Measurements from ENCODE around the gene ZNF318.
A peak's percentile ranks its signal among the peaks of the same experiment; 100 is the strongest.
"Not testable (repeated sequence)": the region's sequence is repeated elsewhere in the genome, so short reads cannot be mapped to it uniquely, and the experiment has no call there.

The ZNF318 gene

GRCh38 chr6:43346243-43346642 lies 23.2 kb downstream of the ZNF318 start:
- H3K27ac ChIP-seq (ENCODE audit: insufficient read depth in 1 of 2, low read depth in 1 of 2, low read length in 2 of 2, poor library complexity in 1 of 2, severe bottlenecking in 2 of 2); H3K4me3 ChIP-seq (ENCODE audit: control insufficient read depth in 1 of 7, extremely low read depth in 1 of 7, insufficient read depth in 4 of 7, low read depth in 2 of 7, low read length in 6 of 7); H3K27me3 ChIP-seq (replicated peaks in 2 of 5; ENCODE audit: control insufficient read depth in 4 of 5, insufficient read depth in 5 of 5, low read length in 4 of 5); DNase-seq; H3K9me3 ChIP-seq (ENCODE audit: control extremely low read depth in 1 of 5, control insufficient read depth in 4 of 5, insufficient read depth in 2 of 5, low read depth in 1 of 5, low read length in 4 of 5); CTCF ChIA-PET; H3K4me1 ChIP-seq (ENCODE audit: control extremely low read depth in 1 of 4, control insufficient read depth in 4 of 4, insufficient read depth in 4 of 4, low read length in 3 of 4): not testable (repeated sequence)
- 96% methylated on average over 5 of the region's 11 CpGs for WGBS (ENCODE audit: insufficient coverage)
- peaks cover 10 to 47% (median 26%) of the 10 kb centered on the region in 4 experiments for H3K36me3 ChIP-seq (ENCODE audit: control insufficient read depth in 4 of 4, insufficient read depth in 4 of 4, low read length in 3 of 4)
- POLR2A ChIA-PET: interaction anchor here (0.6 kb wide), 1 partner anchor 1422 kb away, joined by 3 read pairs; no protein-coding TSS in a partner anchor

- H3K27me3 ChIP-seq (replicated peaks in 2 of 5; ENCODE audit: control insufficient read depth in 4 of 5, insufficient read depth in 5 of 5, low read length in 4 of 5): no peaks in the 10 kb centered on the region
- no peaks in the 10 kb centered on the region for H3K9me3 ChIP-seq (ENCODE audit: control extremely low read depth in 1 of 5, control insufficient read depth in 4 of 5, insufficient read depth in 2 of 5, low read depth in 1 of 5, low read length in 4 of 5)
- peaks cover 12 to 44% (median 32%) of the 10 kb centered on the region in 4 experiments for H3K36me3 ChIP-seq (ENCODE audit: control insufficient read depth in 4 of 4, insufficient read depth in 4 of 4, low read length in 3 of 4)
- WGBS (ENCODE audit: insufficient coverage): 100% methylated on average over 4 of the region's 4 CpGs
- CTCF ChIA-PET: interaction anchor here (1.3 to 1.6 kb wide), 2 partner anchors 11 to 77 kb away, joined by 4 read pairs; no protein-coding TSS in a partner anchor
- H3K4me1 ChIP-seq (ENCODE audit: control extremely low read depth in 1 of 4, control insufficient read depth in 4 of 4, insufficient read depth in 4 of 4, low read length in 3 of 4): peaks cover 0 to 6% (median 3%) of the 10 kb centered on the region in 4 experiments
- H3K27ac ChIP-seq (ENCODE audit: insufficient read depth in 1 of 2, low read depth in 1 of 2, low read length in 2 of 2, poor library complexity in 1 of 2, severe bottlenecking in 2 of 2): no peak overlapping the region
- H3K4me3 ChIP-seq (ENCODE audit: control insufficient read depth in 1 of 7, extremely low read depth in 1 of 7, insufficient read depth in 4 of 7, low read depth in 2 of 7, low read length in 6 of 7): no peak overlapping the region
- POLR2A ChIA-PET: no interaction called here
- DNase-seq: no peak
Measured at GRCh38 chr6:43339168-43339567, 30.3 kb downstream of the ZNF318 start.

DNA sequence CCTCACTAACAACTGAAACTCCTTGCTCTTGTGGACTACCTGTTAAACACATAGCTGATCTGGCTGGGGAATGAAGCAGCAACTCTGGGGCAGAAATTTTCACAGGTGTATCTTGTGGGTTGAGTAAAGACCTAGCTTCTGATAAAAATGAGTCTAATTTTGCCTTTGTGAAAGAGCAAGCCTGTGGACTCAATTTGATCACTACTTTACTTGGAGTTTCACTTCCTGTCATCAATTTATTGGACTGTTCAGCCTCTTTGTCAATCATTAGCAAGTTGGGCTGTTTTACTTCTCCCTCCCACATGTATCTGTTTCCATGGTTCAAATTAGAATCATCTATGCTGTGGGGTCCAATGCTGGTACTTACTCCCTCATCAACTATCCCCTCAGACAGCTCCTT lies 31.2 kb downstream of the ZNF318 start:
- Histone ChIP-seq H3K36me3 (ENCODE audit: control insufficient read depth in 4 of 4, insufficient read depth in 4 of 4, low read length in 3 of 4) (peaks cover 12 to 44% (median 28%) of the 10 kb centered on the region in 4 experiments), H3K4me3 (ENCODE audit: control insufficient read depth in 1 of 7, extremely low read depth in 1 of 7, insufficient read depth in 4 of 7, low read depth in 2 of 7, low read length in 6 of 7) (no peak overlapping the region), H3K27me3 (replicated peaks in 2 of 5; ENCODE audit: control insufficient read depth in 4 of 5, insufficient read depth in 5 of 5, low read length in 4 of 5) (no peaks in the 10 kb centered on the region), H3K27ac (ENCODE audit: insufficient read depth in 1 of 2, low read depth in 1 of 2, low read length in 2 of 2, poor library complexity in 1 of 2, severe bottlenecking in 2 of 2) (no peak overlapping the region), H3K9me3 (ENCODE audit: control extremely low read depth in 1 of 5, control insufficient read depth in 4 of 5, insufficient read depth in 2 of 5, low read depth in 1 of 5, low read length in 4 of 5) (no peaks in the 10 kb centered on the region), H3K4me1 (ENCODE audit: control extremely low read depth in 1 of 4, control insufficient read depth in 4 of 4, insufficient read depth in 4 of 4, low read length in 3 of 4) (peaks cover 0 to 7% (median 3%) of the 10 kb centered on the region in 4 experiments)
- CTCF ChIA-PET: interaction anchor here (0.9 to 2.1 kb wide), 4 partner anchors 10 to 76 kb away, joined by 4 to 7 read pairs (median 4); partner anchors contain the start of gene CRIP3
- no peak for DNase-seq
- POLR2A ChIA-PET: interaction anchor here (1.1 kb wide), 1 partner anchor 31 kb away, joined by 4 read pairs; the partner anchor contains the start of gene ZNF318

DNA sequence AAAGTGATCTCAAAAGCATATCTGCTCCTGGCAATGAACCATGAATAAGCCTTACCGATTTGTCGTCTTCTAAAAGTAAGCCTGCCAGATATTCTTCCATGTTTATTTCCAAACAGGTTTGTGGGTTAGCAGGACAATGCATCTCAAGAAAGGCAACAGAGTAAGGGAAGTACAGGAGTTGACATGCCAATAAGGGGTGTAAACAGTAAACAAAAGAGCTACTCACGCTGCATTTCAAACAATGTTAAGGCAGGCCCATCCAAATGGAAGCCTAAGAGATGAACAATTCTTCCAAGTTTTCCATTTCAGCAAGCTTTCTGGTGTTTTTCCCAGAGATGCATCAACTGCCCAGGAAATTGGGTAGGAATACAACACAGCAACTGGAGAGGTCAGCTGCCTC lies 33.1 kb downstream of the ZNF318 start:
- Histone ChIP-seq H3K4me3 (ENCODE audit: control insufficient read depth in 1 of 7, extremely low read depth in 1 of 7, insufficient read depth in 4 of 7, low read depth in 2 of 7, low read length in 6 of 7) (no peak overlapping the region), H3K27ac (ENCODE audit: insufficient read depth in 1 of 2, low read depth in 1 of 2, low read length in 2 of 2, poor library complexity in 1 of 2, severe bottlenecking in 2 of 2) (no peak overlapping the region), H3K4me1 (ENCODE audit: control extremely low read depth in 1 of 4, control insufficient read depth in 4 of 4, insufficient read depth in 4 of 4, low read length in 3 of 4) (peaks cover 5 to 11% (median 8%) of the 10 kb centered on the region in 4 experiments), H3K27me3 (replicated peaks in 2 of 5; ENCODE audit: control insufficient read depth in 4 of 5, insufficient read depth in 5 of 5, low read length in 4 of 5) (no peaks in the 10 kb centered on the region), H3K9me3 (ENCODE audit: control extremely low read depth in 1 of 5, control insufficient read depth in 4 of 5, insufficient read depth in 2 of 5, low read depth in 1 of 5, low read length in 4 of 5) (no peaks in the 10 kb centered on the region), H3K36me3 (ENCODE audit: control insufficient read depth in 4 of 4, insufficient read depth in 4 of 4, low read length in 3 of 4) (peaks cover 10 to 27% (median 19%) of the 10 kb centered on the region in 4 experiments)
- 85% methylated on average over 3 of the region's 3 CpGs for WGBS (ENCODE audit: insufficient coverage)
- POLR2A ChIA-PET: no interaction called here
- CTCF ChIA-PET: interaction anchor here (0.6 to 5.0 kb wide), 7 partner anchors 11 to 103 kb away, joined by 3 to 33 read pairs (median 4); partner anchors contain the start of gene CRIP3
- no peak for DNase-seq

DNA sequence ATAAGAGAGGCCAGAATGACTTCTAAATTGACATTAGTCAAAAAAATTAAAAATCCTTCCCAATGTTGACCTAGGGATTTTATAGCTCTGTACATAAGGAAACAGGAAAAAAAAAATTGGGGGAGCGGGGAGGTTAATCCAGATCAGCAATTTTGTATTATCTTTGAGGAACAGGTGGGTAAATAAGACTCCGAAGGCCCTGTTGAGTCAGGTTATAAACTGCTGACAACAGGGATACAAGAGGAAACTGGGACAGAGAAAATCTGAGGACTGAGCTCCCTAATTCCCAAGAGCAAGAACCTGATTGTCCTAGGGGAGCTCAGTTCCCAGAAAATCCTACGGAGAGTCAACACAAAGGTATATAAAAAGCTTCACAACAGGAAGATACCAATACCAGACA lies 34.0 kb downstream of the ZNF318 start:
- H3K27ac ChIP-seq (ENCODE audit: insufficient read depth in 1 of 2, low read depth in 1 of 2, low read length in 2 of 2, poor library complexity in 1 of 2, severe bottlenecking in 2 of 2): no peak overlapping the region
- no peak for DNase-seq
- peaks cover 10 to 23% (median 15%) of the 10 kb centered on the region in 4 experiments for H3K36me3 ChIP-seq (ENCODE audit: control insufficient read depth in 4 of 4, insufficient read depth in 4 of 4, low read length in 3 of 4)
- H3K4me3 ChIP-seq (ENCODE audit: control insufficient read depth in 1 of 7, extremely low read depth in 1 of 7, insufficient read depth in 4 of 7, low read depth in 2 of 7, low read length in 6 of 7): no peak overlapping the region
- H3K27me3 ChIP-seq (replicated peaks in 2 of 5; ENCODE audit: control insufficient read depth in 4 of 5, insufficient read depth in 5 of 5, low read length in 4 of 5): no peaks in the 10 kb centered on the region
- CTCF ChIA-PET: interaction anchor here (0.7 to 5.0 kb wide), 13 partner anchors 15 to 171 kb away, joined by 3 to 35 read pairs (median 5); partner anchors contain the start of gene CRIP3
- H3K4me1 ChIP-seq (ENCODE audit: control extremely low read depth in 1 of 4, control insufficient read depth in 4 of 4, insufficient read depth in 4 of 4, low read length in 3 of 4): peaks cover 5 to 13% (median 8%) of the 10 kb centered on the region in 4 experiments
- WGBS (ENCODE audit: insufficient coverage): 81% methylated on average over 3 of the region's 3 CpGs
- H3K9me3 ChIP-seq (ENCODE audit: control extremely low read depth in 1 of 5, control insufficient read depth in 4 of 5, insufficient read depth in 2 of 5, low read depth in 1 of 5, low read length in 4 of 5): no peaks in the 10 kb centered on the region
- POLR2A ChIA-PET: no interaction called here

DNA sequence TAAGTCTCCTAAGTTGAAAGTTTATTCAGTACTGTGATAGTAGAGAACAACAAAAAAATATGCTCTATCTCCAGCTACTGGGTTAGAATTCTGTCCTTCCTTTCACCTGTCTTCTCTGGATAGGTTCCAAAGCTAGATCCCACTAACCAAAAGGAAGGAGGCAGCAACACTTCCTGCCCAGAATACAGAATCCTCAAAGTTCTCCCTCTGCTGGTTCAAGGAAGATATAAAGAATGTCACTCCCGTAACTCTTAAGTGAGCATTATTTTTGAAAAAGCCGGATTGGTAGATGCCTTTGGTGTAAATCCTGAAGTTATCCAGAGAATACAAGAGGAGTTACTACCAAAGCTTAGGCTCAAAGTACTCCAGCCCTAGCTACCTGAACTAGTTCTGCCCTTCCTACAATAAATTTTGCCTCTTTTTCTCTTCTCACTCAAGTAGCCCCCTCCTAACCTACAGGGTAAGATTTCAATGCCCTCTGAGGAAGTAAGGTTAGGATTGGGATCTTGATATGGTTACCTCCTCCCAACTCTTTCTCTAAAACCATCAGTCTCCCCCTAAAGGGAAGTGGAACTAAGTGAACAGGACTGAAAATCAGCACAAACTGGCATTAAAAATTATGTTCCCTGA lies 34.9 kb downstream of the ZNF318 start:
- POLR2A ChIA-PET: no interaction called here
- peak; percentile 32 to 51 (median 43) for DNase-seq
- 33% methylated on average over 1 of the region's 2 CpGs for WGBS (ENCODE audit: insufficient coverage)
- no peaks in the 10 kb centered on the region for H3K27me3 ChIP-seq (replicated peaks in 2 of 5; ENCODE audit: control insufficient read depth in 4 of 5, insufficient read depth in 5 of 5, low read length in 4 of 5)
- H3K4me3 ChIP-seq (ENCODE audit: control insufficient read depth in 1 of 7, extremely low read depth in 1 of 7, insufficient read depth in 4 of 7, low read depth in 2 of 7, low read length in 6 of 7): no peak overlapping the region
- H3K4me1 ChIP-seq (ENCODE audit: control extremely low read depth in 1 of 4, control insufficient read depth in 4 of 4, insufficient read depth in 4 of 4, low read length in 3 of 4): peaks cover 5 to 13% (median 8%) of the 10 kb centered on the region in 4 experiments
- H3K36me3 ChIP-seq (ENCODE audit: control insufficient read depth in 4 of 4, insufficient read depth in 4 of 4, low read length in 3 of 4): peaks cover 8 to 14% (median 10%) of the 10 kb centered on the region in 4 experiments
- CTCF ChIA-PET: interaction anchor here (0.6 to 5.0 kb wide), 14 partner anchors 14 to 172 kb away, joined by 3 to 35 read pairs (median 5); partner anchors contain the start of genes CRIP3 and SLC22A7
- H3K9me3 ChIP-seq (ENCODE audit: control extremely low read depth in 1 of 5, control insufficient read depth in 4 of 5, insufficient read depth in 2 of 5, low read depth in 1 of 5, low read length in 4 of 5): no peaks in the 10 kb centered on the region
- no peak overlapping the region for H3K27ac ChIP-seq (ENCODE audit: insufficient read depth in 1 of 2, low read depth in 1 of 2, low read length in 2 of 2, poor library complexity in 1 of 2, severe bottlenecking in 2 of 2)

DNA sequence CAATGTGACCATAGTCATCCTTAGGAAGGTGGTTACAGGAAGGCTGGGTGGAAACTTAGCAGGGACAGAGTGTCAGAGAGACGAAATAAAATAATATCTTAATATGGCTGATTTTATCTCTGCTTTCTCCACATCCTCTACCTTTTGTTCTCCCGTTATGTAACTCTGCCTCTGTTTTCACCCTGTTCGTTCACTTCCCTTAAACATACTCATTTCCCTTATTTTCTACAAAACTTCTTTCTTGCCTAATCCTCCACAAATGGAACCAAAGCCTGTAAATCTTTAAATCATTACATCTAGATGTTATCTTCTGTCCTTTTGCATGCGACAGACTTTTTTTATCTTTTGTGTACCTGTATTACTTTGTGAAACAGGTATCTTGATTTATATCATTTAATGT lies 37.6 kb downstream of the ZNF318 start:
- H3K27me3 ChIP-seq (replicated peaks in 2 of 5; ENCODE audit: control insufficient read depth in 4 of 5, insufficient read depth in 5 of 5, low read length in 4 of 5): no peaks in the 10 kb centered on the region
- peak in 2 of 3 donors; percentile 22 to 35 for DNase-seq
- ChIA-PET CTCF (interaction anchor here (1.0 kb wide), 1 partner anchor 18 kb away, joined by 3 read pairs; no protein-coding TSS in a partner anchor), POLR2A (no interaction called here)
- peak overlapping the region in 1 of 7 experiments; percentile 42 for H3K4me3 ChIP-seq (ENCODE audit: control insufficient read depth in 1 of 7, extremely low read depth in 1 of 7, insufficient read depth in 4 of 7, low read depth in 2 of 7, low read length in 6 of 7)
- no peaks in the 10 kb centered on the region for H3K9me3 ChIP-seq (ENCODE audit: control extremely low read depth in 1 of 5, control insufficient read depth in 4 of 5, insufficient read depth in 2 of 5, low read depth in 1 of 5, low read length in 4 of 5)
- no peak overlapping the region for H3K27ac ChIP-seq (ENCODE audit: insufficient read depth in 1 of 2, low read depth in 1 of 2, low read length in 2 of 2, poor library complexity in 1 of 2, severe bottlenecking in 2 of 2)
- peaks cover 5 to 13% (median 8%) of the 10 kb centered on the region in 4 experiments for H3K4me1 ChIP-seq (ENCODE audit: control extremely low read depth in 1 of 4, control insufficient read depth in 4 of 4, insufficient read depth in 4 of 4, low read length in 3 of 4)
- peaks cover 0 to 4% (median under 1%) of the 10 kb centered on the region in 4 experiments for H3K36me3 ChIP-seq (ENCODE audit: control insufficient read depth in 4 of 4, insufficient read depth in 4 of 4, low read length in 3 of 4)
- WGBS (ENCODE audit: insufficient coverage): 18% methylated on average over 2 of the region's 4 CpGs

All from common myeloid progenitor, CD34-positive (primary cell).